ENCODE measurements around the gene RPTOR. TPM values are rescaled to one million over a fixed set of nuclear protein-coding genes. Genes with fewer than 3 reads are reported as not detected.

The RPTOR gene
- total RNA-seq, 4 donors from 2014 or later: 23.6 to 37.0 (median 27.8) TPM

- no peak for TF ChIP-seq CTCF (IDR thresholded peaks at IDR 0.05)
- ATAC-seq (ENCODE audit: low FRiP score): no peak
- no peak for DNase-seq (ENCODE audit: low spot score)
Observed at GRCh38 chr17:80655608-80656007, 111.0 kb downstream of the RPTOR start.

GRCh38 chr17:80656590-80656989 is 112.0 kb downstream of the RPTOR start:
- no peak for ATAC-seq (ENCODE audit: low FRiP score)
- no peak for TF ChIP-seq CTCF (IDR thresholded peaks at IDR 0.05)

GRCh38 chr17:80657561-80657960 is 112.9 kb downstream of the RPTOR start:
- no peak for TF ChIP-seq CTCF (IDR thresholded peaks at IDR 0.05)
- no peak for ATAC-seq (ENCODE audit: low FRiP score)
- DNase-seq (ENCODE audit: low spot score): no peak

More at GRCh38 chr17:80656590-80656989, 112.0 kb downstream of the RPTOR start:
- no peak for DNase-seq (ENCODE audit: low spot score)

GRCh38 chr17:80658821-80659220 is 114.2 kb downstream of the RPTOR start:
- ATAC-seq (ENCODE audit: low FRiP score) (no peak), DNase-seq (ENCODE audit: low spot score) (no peak)
- TF ChIP-seq CTCF (IDR thresholded peaks at IDR 0.05): no peak

GRCh38 chr17:80659651-80660050 is 115.0 kb downstream of the RPTOR start:
- ATAC-seq (ENCODE audit: low FRiP score): no peak
- no peak for DNase-seq (ENCODE audit: low spot score)
- TF ChIP-seq CTCF (IDR thresholded peaks at IDR 0.05): no peak

- TF ChIP-seq CTCF (IDR thresholded peaks at IDR 0.05): no peak
- no peak for ATAC-seq (ENCODE audit: low FRiP score)
Observed at GRCh38 chr17:80660527-80661198, 116.0 kb downstream of the RPTOR start.

GRCh38 chr17:80662557-80662956 is 117.9 kb downstream of the RPTOR start:
- ATAC-seq (ENCODE audit: low FRiP score) (no peak), DNase-seq (ENCODE audit: low spot score) (no peak)
- no peak for TF ChIP-seq CTCF (IDR thresholded peaks at IDR 0.05)

More at GRCh38 chr17:80660527-80661198, 116.0 kb downstream of the RPTOR start:
- DNase-seq (ENCODE audit: low spot score): no peak
